ENCODE results near the gene PHACTR1.

- no peak for TF ChIP-seq CTCF (IDR thresholded peaks at IDR 0.05; ENCODE audit: low read depth, low read length)
- TF ChIP-seq EZH2phosphoT487 (IDR thresholded peaks at IDR 0.05; ENCODE audit: low read depth), result no peak
Measured at GRCh38 chr6:12916006-12916405, 199.4 kb downstream of the PHACTR1 start.

Data from OCI-LY3 (cell line).